Measurements from ENCODE around the gene YPEL3.
"Not testable (repeated sequence)": the region's sequence is repeated elsewhere in the genome, so short reads cannot be mapped to it uniquely, and the experiment has no call there.

The YPEL3 gene

GRCh38 chr16:30096105-30096861 lies at the start of gene YPEL3:
YPEL3 (minus strand) TSS chr16:30096213; CDS start chr16:30095482, 731 bp downstream.
- peak; percentile 90 for DNase-seq

- no peak for DNase-seq
These were observed 49.6 kb upstream of the YPEL3 start for GRCh38 chr16:30145657-30146056.

- DNase-seq: no peak
These were observed 48.9 kb upstream of the YPEL3 start for GRCh38 chr16:30144917-30145316.

GRCh38 chr16:30144017-30144416 lies 48.0 kb upstream of the YPEL3 start:
- no peak for DNase-seq

- no peak for DNase-seq
These were observed 47.3 kb upstream of the YPEL3 start for GRCh38 chr16:30143347-30143702.

GRCh38 chr16:30142672-30143346 lies 46.8 kb upstream of the YPEL3 start:
- DNase-seq: peak; percentile 50

- no peak for DNase-seq
These were observed 45.7 kb upstream of the YPEL3 start for GRCh38 chr16:30141750-30142149.

GRCh38 chr16:30139583-30140481 lies 43.8 kb upstream of the YPEL3 start:
- DNase-seq: no peak

GRCh38 chr16:30137897-30138296 lies 41.9 kb upstream of the YPEL3 start:
- no peak for DNase-seq

GRCh38 chr16:30136971-30137605 lies 41.1 kb upstream of the YPEL3 start:
- no peak for DNase-seq

- no peak for DNase-seq
These were observed 36.6 kb upstream of the YPEL3 start for GRCh38 chr16:30132591-30132990.

- no peak for DNase-seq
These were observed 36.0 kb upstream of the YPEL3 start for GRCh38 chr16:30131869-30132475.

- DNase-seq: no peak
These were observed 32.0 kb upstream of the YPEL3 start for GRCh38 chr16:30127993-30128392.

- not testable (repeated sequence) for DNase-seq
These were observed 29.7 kb upstream of the YPEL3 start for GRCh38 chr16:30125690-30126089.

- no peak for DNase-seq
These were observed 29.0 kb upstream of the YPEL3 start for GRCh38 chr16:30124985-30125379.

- DNase-seq: peak; percentile 7
These were observed 26.7 kb upstream of the YPEL3 start for GRCh38 chr16:30122604-30123160.

GRCh38 chr16:30121741-30122571 lies 25.9 kb upstream of the YPEL3 start:
- DNase-seq: no peak

GRCh38 chr16:30120340-30121105 lies 24.5 kb upstream of the YPEL3 start:
- no peak for DNase-seq

GRCh38 chr16:30119428-30119827 lies 23.4 kb upstream of the YPEL3 start:
- no peak for DNase-seq

GRCh38 chr16:30117768-30118167 lies 21.8 kb upstream of the YPEL3 start:
- no peak for DNase-seq
